ENCODE data around the gene RPH3AL.

- TF ChIP-seq POLR2A (IDR thresholded peaks at IDR 0.05) (no peak), CTCF (IDR thresholded peaks at IDR 0.05) (no peak)
Measured at GRCh38 chr17:345261-345660, 7.3 kb downstream of the RPH3AL start.
